ENCODE measurements around the gene PREB. TPM values are rescaled to one million over a fixed set of nuclear protein-coding genes. Genes with fewer than 3 reads are reported as not detected.

Gene PREB
- total RNA-seq, 2 donors from 2014 or later, result 50.5 to 53.5 TPM

DNA sequence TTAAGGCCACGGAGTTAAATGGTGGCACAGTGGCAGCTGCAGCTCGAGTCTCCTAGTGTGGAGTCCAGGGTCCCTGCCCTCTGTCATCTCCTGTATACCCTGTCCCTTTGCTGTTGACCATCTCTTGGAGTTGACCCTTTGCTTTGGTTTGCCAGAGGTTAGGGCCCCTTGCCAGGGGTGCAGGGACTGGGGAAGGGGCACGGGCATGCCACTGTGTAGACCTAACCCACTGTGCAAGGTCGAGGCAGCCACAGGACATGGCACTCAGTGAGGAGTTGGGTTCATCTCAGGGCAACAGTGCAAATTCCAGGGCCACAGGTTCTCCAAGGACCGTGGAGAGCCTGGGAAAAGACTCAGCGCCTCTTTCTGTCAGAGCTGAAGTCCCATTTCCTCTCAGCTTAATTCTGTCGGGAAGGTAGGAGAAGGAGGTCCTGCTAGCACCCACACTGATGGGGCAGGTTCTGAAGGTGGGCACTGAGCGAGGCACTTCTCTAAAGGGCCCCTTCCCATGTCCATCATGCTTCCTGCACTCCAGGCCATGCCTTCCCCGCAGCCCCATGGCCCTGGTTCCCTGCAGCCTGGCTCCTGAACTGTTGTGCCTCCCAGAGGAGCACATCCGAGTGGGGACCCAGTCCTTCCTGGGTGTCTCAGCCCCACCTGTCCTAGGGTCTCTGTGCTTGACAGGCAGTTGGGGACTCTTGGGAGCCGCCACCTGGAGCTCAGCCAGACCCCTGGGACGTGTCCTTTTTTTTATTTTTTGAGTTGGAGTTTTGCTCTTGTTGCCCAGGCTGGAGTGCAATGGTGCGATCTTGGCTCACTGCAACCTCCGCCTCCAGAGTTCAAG, 45.1 kb downstream of the PREB start:
- Mint-ChIP-seq H3K9me3 (no peaks in the 10 kb centered on the region), H3K4me1 (peaks cover 4% of the 10 kb centered on the region), H3K27ac (no peak overlapping the region), H3K36me3 (ENCODE audit: low read depth) (no peaks in the 10 kb centered on the region), H3K4me3 (no peak overlapping the region), H3K27me3 (ENCODE audit: insufficient read depth) (peaks cover 28% of the 10 kb centered on the region)
- no peak for DNase-seq
- Histone ChIP-seq H3K9me3 (ENCODE audit: control insufficient read depth, low read length) (no peaks in the 10 kb centered on the region), H3K27ac (ENCODE audit: low read depth, low read length) (no peak overlapping the region), H3K27me3 (ENCODE audit: control insufficient read depth, insufficient read depth, low read length, poor library complexity, severe bottlenecking) (peaks cover 26% of the 10 kb centered on the region), H3K4me1 (ENCODE audit: control insufficient read depth, insufficient read depth, low read length) (no peaks in the 10 kb centered on the region), H3K4me3 (ENCODE audit: low read length) (no peak overlapping the region), H3K9ac (ENCODE audit: extremely low read depth, low read length, poor library complexity, severe bottlenecking) (no peak overlapping the region), H3K36me3 (ENCODE audit: control insufficient read depth, insufficient read depth, low read length) (no peaks in the 10 kb centered on the region)
- 91 to 93% methylated on average over 10 to 14 of the region's 14 CpGs for WGBS, 2 experiments (ENCODE audit: insufficient coverage in 1 of 2, insufficient read length in 1 of 2)
- TF ChIP-seq, protein P1, sequence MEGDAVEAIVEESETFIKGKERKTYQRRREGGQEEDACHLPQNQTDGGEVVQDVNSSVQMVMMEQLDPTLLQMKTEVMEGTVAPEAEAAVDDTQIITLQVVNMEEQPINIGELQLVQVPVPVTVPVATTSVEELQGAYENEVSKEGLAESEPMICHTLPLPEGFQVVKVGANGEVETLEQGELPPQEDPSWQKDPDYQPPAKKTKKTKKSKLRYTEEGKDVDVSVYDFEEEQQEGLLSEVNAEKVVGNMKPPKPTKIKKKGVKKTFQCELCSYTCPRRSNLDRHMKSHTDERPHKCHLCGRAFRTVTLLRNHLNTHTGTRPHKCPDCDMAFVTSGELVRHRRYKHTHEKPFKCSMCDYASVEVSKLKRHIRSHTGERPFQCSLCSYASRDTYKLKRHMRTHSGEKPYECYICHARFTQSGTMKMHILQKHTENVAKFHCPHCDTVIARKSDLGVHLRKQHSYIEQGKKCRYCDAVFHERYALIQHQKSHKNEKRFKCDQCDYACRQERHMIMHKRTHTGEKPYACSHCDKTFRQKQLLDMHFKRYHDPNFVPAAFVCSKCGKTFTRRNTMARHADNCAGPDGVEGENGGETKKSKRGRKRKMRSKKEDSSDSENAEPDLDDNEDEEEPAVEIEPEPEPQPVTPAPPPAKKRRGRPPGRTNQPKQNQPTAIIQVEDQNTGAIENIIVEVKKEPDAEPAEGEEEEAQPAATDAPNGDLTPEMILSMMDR (conservative IDR thresholded peaks at IDR 0.05), result no peak

DNA sequence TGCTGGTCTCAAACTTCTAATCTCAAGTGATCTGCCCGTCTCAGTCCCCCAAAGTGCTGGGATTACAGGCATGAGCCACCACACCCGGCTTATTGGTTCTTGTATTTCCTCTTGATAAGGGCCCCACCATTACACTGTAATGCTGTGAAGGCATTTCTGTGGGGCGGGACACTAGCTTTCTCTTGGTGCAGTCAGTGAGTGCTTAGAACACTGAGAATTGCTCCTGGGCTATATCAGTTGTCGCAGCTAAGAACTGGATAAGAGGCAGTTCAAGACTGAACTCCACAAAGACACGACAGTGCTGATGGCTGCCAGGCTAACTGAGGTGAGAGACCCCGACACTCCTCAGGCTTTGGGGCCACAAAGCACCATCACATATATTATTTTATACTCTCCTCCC, 45.8 kb downstream of the PREB start:
- H3K27me3 ChIP-seq (ENCODE audit: control insufficient read depth, insufficient read depth, low read length, poor library complexity, severe bottlenecking), result peaks cover 26% of the 10 kb centered on the region
- Mint-ChIP-seq H3K4me1 (peaks cover 4% of the 10 kb centered on the region), H3K27me3 (ENCODE audit: insufficient read depth) (peaks cover 28% of the 10 kb centered on the region), H3K27ac (no peak overlapping the region), H3K36me3 (ENCODE audit: low read depth) (no peaks in the 10 kb centered on the region), H3K9me3 (no peaks in the 10 kb centered on the region), H3K4me3 (no peak overlapping the region)
- H3K36me3 ChIP-seq (ENCODE audit: control insufficient read depth, insufficient read depth, low read length), result no peaks in the 10 kb centered on the region
- DNase-seq, result no peak
- H3K4me1 ChIP-seq (ENCODE audit: control insufficient read depth, insufficient read depth, low read length), result no peaks in the 10 kb centered on the region
- TF ChIP-seq, protein P1 (conservative IDR thresholded peaks at IDR 0.05), result no peak
- no peak overlapping the region for H3K27ac ChIP-seq (ENCODE audit: low read depth, low read length)
- no peak overlapping the region for H3K9ac ChIP-seq (ENCODE audit: extremely low read depth, low read length, poor library complexity, severe bottlenecking)
- H3K9me3 ChIP-seq (ENCODE audit: control insufficient read depth, low read length), result no peaks in the 10 kb centered on the region
- H3K4me3 ChIP-seq (ENCODE audit: low read length), result no peak overlapping the region
- 90 to 95% methylated on average over 5 to 6 of the region's 6 CpGs for WGBS, 2 experiments (ENCODE audit: insufficient coverage in 1 of 2, insufficient read length in 1 of 2)

DNA sequence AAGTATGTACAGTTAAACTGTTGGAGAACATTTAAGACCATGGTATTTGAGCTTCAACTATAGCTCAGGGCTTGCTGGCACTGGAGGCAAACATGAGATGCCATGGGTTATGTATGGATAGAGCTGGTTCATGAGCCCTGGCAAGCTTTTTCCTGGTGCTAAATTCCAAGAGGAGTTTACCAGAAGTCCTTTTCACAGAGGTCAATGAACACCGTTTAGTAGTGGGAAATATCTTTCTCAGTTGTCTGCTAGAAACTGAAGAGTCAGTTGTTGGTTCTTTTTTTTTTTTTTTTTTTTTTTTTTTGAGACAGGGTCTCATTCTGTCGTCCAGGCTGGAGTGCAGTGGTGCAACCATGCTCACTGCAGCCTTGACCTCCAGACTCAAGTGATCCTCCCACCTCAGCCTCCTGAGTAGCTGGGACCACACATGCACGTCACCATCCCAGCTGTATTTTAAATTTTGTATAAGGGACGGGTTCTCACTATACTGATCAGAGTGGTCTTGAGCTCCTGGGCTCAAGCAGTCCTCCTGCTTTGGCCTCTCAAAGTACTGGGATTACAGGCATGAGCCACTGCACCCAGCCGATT, 46.5 kb downstream of the PREB start:
- no peak overlapping the region for H3K9ac ChIP-seq (ENCODE audit: extremely low read depth, low read length, poor library complexity, severe bottlenecking)
- WGBS, 2 experiments (ENCODE audit: insufficient coverage in 1 of 2, insufficient read length in 1 of 2), result 85 to 89% methylated on average over 3 to 5 of the region's 5 CpGs
- no peaks in the 10 kb centered on the region for H3K36me3 ChIP-seq (ENCODE audit: control insufficient read depth, insufficient read depth, low read length)
- Mint-ChIP-seq H3K27ac (no peak overlapping the region), H3K36me3 (ENCODE audit: low read depth) (no peaks in the 10 kb centered on the region), H3K27me3 (ENCODE audit: insufficient read depth) (peaks cover 28% of the 10 kb centered on the region), H3K4me3 (no peak overlapping the region), H3K4me1 (peaks cover 4% of the 10 kb centered on the region), H3K9me3 (no peaks in the 10 kb centered on the region)
- no peak for DNase-seq
- H3K9me3 ChIP-seq (ENCODE audit: control insufficient read depth, low read length), result no peaks in the 10 kb centered on the region
- no peak overlapping the region for H3K4me3 ChIP-seq (ENCODE audit: low read length)
- TF ChIP-seq, protein P1 (conservative IDR thresholded peaks at IDR 0.05), result no peak
- peaks cover 26% of the 10 kb centered on the region for H3K27me3 ChIP-seq (ENCODE audit: control insufficient read depth, insufficient read depth, low read length, poor library complexity, severe bottlenecking)
- no peak overlapping the region for H3K27ac ChIP-seq (ENCODE audit: low read depth, low read length)
- H3K4me1 ChIP-seq (ENCODE audit: control insufficient read depth, insufficient read depth, low read length), result no peaks in the 10 kb centered on the region
